ENCODE results near the gene CYB5D1.

DNA sequence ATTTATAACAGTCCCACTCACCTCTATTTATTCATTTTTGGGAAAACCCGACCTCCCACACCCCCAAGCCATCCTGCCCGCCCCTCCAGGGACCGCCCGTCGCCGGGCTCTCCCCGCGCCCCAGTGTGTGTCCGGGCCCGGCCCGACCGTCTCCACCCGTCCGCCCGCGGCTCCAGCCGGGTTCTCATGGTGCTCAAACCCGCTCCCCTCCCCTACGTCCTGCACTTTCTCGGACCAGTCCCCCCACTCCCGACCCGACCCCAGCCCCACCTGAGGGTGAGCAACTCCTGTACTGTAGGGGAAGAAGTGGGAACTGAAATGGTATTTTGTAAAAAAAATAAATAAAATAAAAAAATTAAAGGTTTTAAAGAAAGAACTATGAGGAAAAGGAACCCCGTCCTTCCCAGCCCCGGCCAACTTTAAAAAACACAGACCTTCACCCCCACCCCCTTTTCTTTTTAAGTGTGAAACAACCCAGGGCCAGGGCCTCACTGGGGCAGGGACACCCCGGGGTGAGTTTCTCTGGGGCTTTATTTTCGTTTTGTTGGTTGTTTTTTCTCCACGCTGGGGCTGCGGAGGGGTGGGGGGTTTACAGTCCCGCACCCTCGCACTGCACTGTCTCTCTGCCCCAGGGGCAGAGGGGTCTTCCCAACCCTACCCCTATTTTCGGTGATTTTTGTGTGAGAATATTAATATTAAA, 3.6 kb upstream of the CYB5D1 start:
- TF ChIP-seq CTCF (IDR thresholded peaks at IDR 0.05; ENCODE audit: insufficient read depth, low read length) (no peak), POLR2AphosphoS5 (IDR thresholded peaks at IDR 0.05; ENCODE audit: low read depth) (no peak), GABPA (IDR thresholded peaks at IDR 0.05; ENCODE audit: low read depth) (no peak), SPI1 (IDR thresholded peaks at IDR 0.05; ENCODE audit: borderline replicate concordance, low read depth) (no peak)
- TF ChIP-seq, protein P1, sequence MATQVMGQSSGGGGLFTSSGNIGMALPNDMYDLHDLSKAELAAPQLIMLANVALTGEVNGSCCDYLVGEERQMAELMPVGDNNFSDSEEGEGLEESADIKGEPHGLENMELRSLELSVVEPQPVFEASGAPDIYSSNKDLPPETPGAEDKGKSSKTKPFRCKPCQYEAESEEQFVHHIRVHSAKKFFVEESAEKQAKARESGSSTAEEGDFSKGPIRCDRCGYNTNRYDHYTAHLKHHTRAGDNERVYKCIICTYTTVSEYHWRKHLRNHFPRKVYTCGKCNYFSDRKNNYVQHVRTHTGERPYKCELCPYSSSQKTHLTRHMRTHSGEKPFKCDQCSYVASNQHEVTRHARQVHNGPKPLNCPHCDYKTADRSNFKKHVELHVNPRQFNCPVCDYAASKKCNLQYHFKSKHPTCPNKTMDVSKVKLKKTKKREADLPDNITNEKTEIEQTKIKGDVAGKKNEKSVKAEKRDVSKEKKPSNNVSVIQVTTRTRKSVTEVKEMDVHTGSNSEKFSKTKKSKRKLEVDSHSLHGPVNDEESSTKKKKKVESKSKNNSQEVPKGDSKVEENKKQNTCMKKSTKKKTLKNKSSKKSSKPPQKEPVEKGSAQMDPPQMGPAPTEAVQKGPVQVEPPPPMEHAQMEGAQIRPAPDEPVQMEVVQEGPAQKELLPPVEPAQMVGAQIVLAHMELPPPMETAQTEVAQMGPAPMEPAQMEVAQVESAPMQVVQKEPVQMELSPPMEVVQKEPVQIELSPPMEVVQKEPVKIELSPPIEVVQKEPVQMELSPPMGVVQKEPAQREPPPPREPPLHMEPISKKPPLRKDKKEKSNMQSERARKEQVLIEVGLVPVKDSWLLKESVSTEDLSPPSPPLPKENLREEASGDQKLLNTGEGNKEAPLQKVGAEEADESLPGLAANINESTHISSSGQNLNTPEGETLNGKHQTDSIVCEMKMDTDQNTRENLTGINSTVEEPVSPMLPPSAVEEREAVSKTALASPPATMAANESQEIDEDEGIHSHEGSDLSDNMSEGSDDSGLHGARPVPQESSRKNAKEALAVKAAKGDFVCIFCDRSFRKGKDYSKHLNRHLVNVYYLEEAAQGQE (IDR thresholded peaks at IDR 0.05; ENCODE audit: insufficient replicate concordance, low read depth), result no peak

Measured in HL-60 (cell line).